NCI-H1930 (cell line): ENCODE measurements around the gene PIK3C2G.
"Not testable (repeated sequence)": the region's sequence is repeated elsewhere in the genome, so short reads cannot be mapped to it uniquely, and the experiment has no call there.

Experiments used
- DNase-seq, 2 experiments: peaks; one replicate each; lab custom pipeline; 2025; lab: John Stamatoyannopoulos, UW

Gene PIK3C2G

GRCh38 chr12:18468246-18469075 is 207.1 kb downstream of the PIK3C2G start:
- no peak for DNase-seq

GRCh38 chr12:18470251-18470650 is 208.9 kb downstream of the PIK3C2G start:
- no peak for DNase-seq

- no peak for DNase-seq
Measured at GRCh38 chr12:18472304-18472703, 211.0 kb downstream of the PIK3C2G start.

GRCh38 chr12:18472806-18473205 is 211.5 kb downstream of the PIK3C2G start:
- DNase-seq = no peak

- DNase-seq = no peak
Measured at GRCh38 chr12:18476861-18477260, 215.5 kb downstream of the PIK3C2G start.

GRCh38 chr12:18479256-18479655 is 217.9 kb downstream of the PIK3C2G start:
- no peak for DNase-seq

- DNase-seq = no peak
Measured at GRCh38 chr12:18482601-18483120, 221.3 kb downstream of the PIK3C2G start.

- DNase-seq = no peak
Measured at GRCh38 chr12:18483698-18484325, 222.5 kb downstream of the PIK3C2G start.

GRCh38 chr12:18486036-18486435 is 224.7 kb downstream of the PIK3C2G start:
- no peak for DNase-seq

- DNase-seq = no peak
Measured at GRCh38 chr12:18487509-18487908, 226.2 kb downstream of the PIK3C2G start.

- DNase-seq = no peak
Measured at GRCh38 chr12:18492372-18493025, 231.2 kb downstream of the PIK3C2G start.

- no peak for DNase-seq
Measured at GRCh38 chr12:18496156-18496555, 234.8 kb downstream of the PIK3C2G start.

GRCh38 chr12:18500160-18500574 is 238.8 kb downstream of the PIK3C2G start:
- not testable (repeated sequence) for DNase-seq

GRCh38 chr12:18500736-18501135 is 239.4 kb downstream of the PIK3C2G start:
- DNase-seq = not testable (repeated sequence)

GRCh38 chr12:18502422-18502968 is 241.2 kb downstream of the PIK3C2G start:
- DNase-seq = peak; percentile 87 to 91

GRCh38 chr12:18521461-18521860 is 260.1 kb downstream of the PIK3C2G start:
- DNase-seq = no peak

GRCh38 chr12:18522806-18523205 is 261.5 kb downstream of the PIK3C2G start:
- peak in 1 of 2 experiments; percentile 6 for DNase-seq

- not testable (repeated sequence) for DNase-seq
Measured at GRCh38 chr12:18542497-18542896, 281.2 kb downstream of the PIK3C2G start.

- no peak for DNase-seq
Measured at GRCh38 chr12:18546399-18546798, 285.1 kb downstream of the PIK3C2G start.

- no peak for DNase-seq
Measured at GRCh38 chr12:18549598-18549997, 288.3 kb downstream of the PIK3C2G start.

GRCh38 chr12:18551106-18551505 is 289.8 kb downstream of the PIK3C2G start:
- no peak for DNase-seq

- no peak for DNase-seq
Measured at GRCh38 chr12:18551701-18552100, 290.4 kb downstream of the PIK3C2G start.
